GM12878 (cell line): ENCODE measurements around the gene CDK4. TPM values are rescaled to one million over a fixed set of nuclear protein-coding genes. Genes with fewer than 3 reads are reported as not detected.

Experiments used
- ATAC-seq: fragments of 200-7000 bp; cut with Tn5 transposase; 3 replicates; pipeline ENCODE4 v1.9.1; 2020; ENCODE audit warnings: mild to moderate bottlenecking, moderate library complexity
- BruUV-seq: library from RNA; stranded (reverse); fragments of 400-500 nt; replicated peaks from 2 replicates; lab custom pipeline; 2021; lab: Mats Ljungman, UMichigan
- CTCF ChIA-PET: fragments of 300-600 bp; sonication (Branson Sonifier 250); formaldehyde crosslinking; extraction: SDS; loops from one replicate; lab custom pipeline; 2021; ENCODE audit warnings: inconsistent platforms; lab: Yijun Ruan, JAX
- POLR2A ChIA-PET: fragments of 350-600 bp; formaldehyde crosslinking; extraction: SDS; loops from one replicate; lab custom pipeline; 2021; ENCODE audit warnings: inconsistent platforms; lab: Charles Lee
- RAD21 ChIA-PET: fragments of 300-600 bp; sonication (Branson Sonifier 250); formaldehyde crosslinking; loops from one replicate; lab custom pipeline; 2023; ENCODE audit warnings: antibody characterized with exemption; ENCODE audit not compliant: unreplicated experiment; lab: Charles Lee
- SMC1A ChIA-PET: fragments of 300-600 bp; sonication (Branson Sonifier 250); formaldehyde crosslinking; loops from one replicate; lab custom pipeline; 2023; ENCODE audit not compliant: unreplicated experiment, uncharacterized antibody; lab: Charles Lee
- DNase-seq: peaks from one replicate; pipeline ENCODE4 v3.0.0-alpha.2; 2011; ENCODE audit warnings: low read depth, low spot score
- FAIRE-seq: peaks from 3 replicates; lab custom pipeline; 2011; peaks lifted over from hg19 to GRCh38; lab: Jason Lieb, UNC
- H2AFZ ChIP-seq: 2 replicates; pipeline ENCODE4 v1.6.0; 2011; ENCODE audit warnings: low read depth, low read length, control low read depth; ENCODE audit not compliant: control insufficient read depth
- H3K27ac ChIP-seq: 2 replicates; pipeline ENCODE4 v1.5.1; 2011; ENCODE audit warnings: control low read depth; ENCODE audit not compliant: control insufficient read depth, insufficient read depth
- H3K27me3 ChIP-seq, 2 experiments: replicated peaks in 1 of 2; 2 replicates each; pipeline versions ENCODE4 v1.6.0 to v1.6.1; 2011; ENCODE audit warnings: low read length in 1 of 2; ENCODE audit not compliant: control insufficient read depth in 2 of 2, insufficient read depth in 2 of 2
- H3K36me3 ChIP-seq, 2 experiments: 2 replicates each; pipeline ENCODE4 v1.5.1; 2011; ENCODE audit warnings: low read length in 1 of 2; ENCODE audit not compliant: control insufficient read depth in 2 of 2, insufficient read depth in 2 of 2
- H3K4me1 ChIP-seq: 2 replicates; pipeline ENCODE4 v1.6.1; 2011; ENCODE audit warnings: mild to moderate bottlenecking, low read length, moderate library complexity, mixed read lengths; ENCODE audit not compliant: control insufficient read depth, insufficient read depth
- H3K4me2 ChIP-seq: 2 replicates; pipeline ENCODE4 v1.6.0; 2011; ENCODE audit warnings: control low read depth; ENCODE audit not compliant: control insufficient read depth, insufficient read depth
- H3K4me3 ChIP-seq: fragments of 200-600 bp; sonication (generic); 2 replicates; pipeline ENCODE4 v1.5.1; 2016
- H3K79me2 ChIP-seq: 2 replicates; pipeline ENCODE4 v1.6.0; 2011; ENCODE audit warnings: low read length; ENCODE audit not compliant: control insufficient read depth, insufficient read depth
- H3K9ac ChIP-seq: 2 replicates; pipeline ENCODE4 v1.8.0; 2011; ENCODE audit warnings: low read length, control low read depth, mixed read lengths; ENCODE audit not compliant: control insufficient read depth, insufficient read depth
- H3K9me3 ChIP-seq: replicated peaks from 3 replicates; pipeline ENCODE4 v1.5.1; 2011; ENCODE audit warnings: mild to moderate bottlenecking, low read length; ENCODE audit not compliant: control insufficient read depth, insufficient read depth
- H4K20me1 ChIP-seq: 2 replicates; pipeline ENCODE4 v1.6.0; 2011; ENCODE audit not compliant: control insufficient read depth, insufficient read depth
- ATF7 ChIP-seq: fragments of 450-650 bp; IDR thresholded peaks from 2 replicates; pipeline ENCODE4 v1.6.1; 2016; ENCODE audit warnings: low read depth, mild to moderate bottlenecking
- EP300 ChIP-seq, 2 experiments: fragments of 150-350 bp in 1 of 2; IDR thresholded peaks; 2 replicates each; pipeline ENCODE4 v1.6.1; 2011 to 2012; ENCODE audit warnings: low read depth in 2 of 2, low read length in 2 of 2, borderline replicate concordance in 1 of 2, improper control_type of control experiment in 1 of 2, inconsistent platforms in 1 of 2; ENCODE audit not compliant: control insufficient read depth in 1 of 2
- GABPA ChIP-seq: IDR thresholded peaks from 2 replicates; pipeline ENCODE4 v1.6.1; 2014; ENCODE audit warnings: antibody characterized with exemption, low read depth, mild to moderate bottlenecking, inconsistent platforms
- IKZF1 ChIP-seq: fragments of 450-650 bp; conservative IDR thresholded peaks from 2 replicates; pipeline ENCODE4 v1.6.1; 2017; ENCODE audit warnings: antibody characterized with exemption, mild to moderate bottlenecking
- JUND ChIP-seq: IDR thresholded peaks from 2 replicates; pipeline ENCODE4 v1.6.1; 2012; ENCODE audit warnings: low read depth, mild to moderate bottlenecking, low read length, improper control_type of control experiment, moderate library complexity
- NRF1 ChIP-seq: conservative IDR thresholded peaks from 2 replicates; pipeline ENCODE4 v1.6.1; 2011; ENCODE audit warnings: mild to moderate bottlenecking, low read depth, low read length, improper control_type of control experiment
- PAX5 ChIP-seq: IDR thresholded peaks from 2 replicates; pipeline ENCODE4 v1.6.1; 2011; ENCODE audit warnings: low read depth, low read length, borderline replicate concordance
- POLR2A ChIP-seq: IDR thresholded peaks from 2 replicates; pipeline ENCODE4 v1.6.1; 2011; ENCODE audit warnings: low read depth, mild to moderate bottlenecking, low read length
- SIX5 ChIP-seq: IDR thresholded peaks from 2 replicates; pipeline ENCODE4 v1.6.1; 2011; ENCODE audit warnings: mild to moderate bottlenecking, low read depth, low read length, moderate library complexity; ENCODE audit not compliant: severe bottlenecking
- SMARCA5 ChIP-seq: fragments of 450-650 bp; IDR thresholded peaks from 2 replicates; pipeline ENCODE4 v1.6.1; 2017; ENCODE audit warnings: mild to moderate bottlenecking
- SRF ChIP-seq, 2 experiments: IDR thresholded peaks; 2 replicates each; pipeline ENCODE4 v1.6.1; 2011; ENCODE audit warnings: low read depth in 2 of 2, low read length in 2 of 2, mild to moderate bottlenecking in 1 of 2, moderate library complexity in 1 of 2
- SUPT20H ChIP-seq: IDR thresholded peaks from 2 replicates; pipeline ENCODE4 v1.6.1; 2011; ENCODE audit warnings: low read depth, mild to moderate bottlenecking, low read length, moderate library complexity, borderline replicate concordance; ENCODE audit not compliant: control insufficient read depth
- TCF7 ChIP-seq: IDR thresholded peaks from 2 replicates; pipeline ENCODE4 v1.6.1; 2014; ENCODE audit warnings: antibody characterized with exemption, borderline replicate concordance
- YBX1 ChIP-seq: fragments of 450-650 bp; IDR thresholded peaks from 2 replicates; pipeline ENCODE4 v1.6.1; 2016; ENCODE audit warnings: antibody characterized with exemption
- WGBS: methylation state at CpG from one replicate; pipeline ENCODE4 v1.1.6; 2016; ENCODE audit warnings: low lambda C conversion rate; ENCODE audit not compliant: insufficient replicate concordance, insufficient coverage; ENCODE audit errors: missing lambda C conversion rate; 5-methylcytosine and 5-hydroxymethylcytosine counted together
- in situ Hi-C: fragments of 300-500 bp; cut with MboI; formaldehyde crosslinking; loops from 9 replicates; pipeline ENCODE4 v1.14.3; 2018; ENCODE audit warnings: mixed read lengths
- intact Hi-C: fragments of 100-400 bp; cut with micrococcal nuclease; formaldehyde crosslinking; loops from one replicate; pipeline ENCODE4 v1.14.2; 2022; ENCODE audit not compliant: unreplicated experiment
- polyA plus RNA-seq, 11 experiments: library from polyadenylated mRNA; depleted of rRNA in 4 of 11; unstranded in 6 of 11; stranded (reverse) in 5 of 11; fragments of >200 nt; fragmentation: Nextera tagmentation in 4 of 11; fragmentation: Illumina TruSeq in 1 of 11; extraction: Ambion mirVana in 4 of 11; extraction: Trizol in 1 of 11; gene quantifications; 1 replicate in 1 of 11; 2 replicates in 10 of 11; pipeline versions ENCODE4 v1.2.1 to v1.2.3, GENCODE V29; 2011 to 2016; ENCODE audit warnings: inconsistent platforms in 2 of 11, missing spikeins in 2 of 11, low read depth in 1 of 11
- total RNA-seq, 4 experiments: library from RNA; depleted of rRNA in 3 of 4; stranded (reverse); fragments of >200 nt in 3 of 4; fragmentation: Illumina TruSeq in 1 of 4; extraction: Trizol in 1 of 4; gene quantifications; 2 replicates each; pipeline versions ENCODE4 v1.2.1 to v1.2.3, GENCODE V29; 2013 to 2021
- TF ChIP-seq, protein P1 (sequence below): fragments of 450-650 bp; IDR thresholded peaks from 2 replicates; pipeline ENCODE4 v1.6.1; 2016; ENCODE audit warnings: mild to moderate bottlenecking
- TF ChIP-seq, protein P2 (sequence below): fragments of 450-650 bp; IDR thresholded peaks from 2 replicates; pipeline ENCODE4 v1.6.1; 2018; ENCODE audit warnings: borderline replicate concordance, mild to moderate bottlenecking; ENCODE audit not compliant: partially characterized antibody
- TF ChIP-seq, protein P3 (sequence below): fragments of 450-650 bp; IDR thresholded peaks from 2 replicates; pipeline ENCODE4 v1.6.1; 2017; ENCODE audit warnings: mild to moderate bottlenecking, moderate library complexity

CDK4 gene
- total and polyA plus RNA-seq, 10 of the 15 experiments (the other 5 are each of a cell fraction or from before 2014, with no cell fraction given): 26.1 to 385 (median 221) TPM

- no peak overlapping the region for H3K9ac ChIP-seq
- ChIA-PET CTCF (no interaction called here), RAD21 (interaction anchor here (0.5 kb wide), 1 partner anchor 466 kb away, joined by 4 read pairs; no protein-coding TSS in a partner anchor), SMC1A (no interaction called here), POLR2A (no interaction called here)
- H3K4me3 ChIP-seq: no peak overlapping the region
- no peaks in the 10 kb centered on the region for H3K9me3 ChIP-seq
- DNase-seq (no peak), ATAC-seq (no peak), FAIRE-seq (no peak)
- BruUV-seq: no TSS peak
- in situ Hi-C loops: no loop called here
- TF ChIP-seq GABPA (no peak), POLR2A (no peak), JUND (no peak), TCF7 (no peak), SRF (IDR thresholded peaks at IDR 0.05; ENCODE audit: low read depth in 2 of 2, low read length in 2 of 2) (no peak), IKZF1 (no peak), ATF7 (no peak), PAX5 (no peak), SUPT20H (no peak), EP300 (IDR thresholded peaks at IDR 0.05; ENCODE audit: borderline replicate concordance in 1 of 2, control insufficient read depth in 1 of 2, low read depth in 2 of 2, low read length in 2 of 2) (no peak), NRF1 (no peak), SIX5 (no peak), YBX1 (no peak), SMARCA5 (no peak)
- TF ChIP-seq, protein P1, sequence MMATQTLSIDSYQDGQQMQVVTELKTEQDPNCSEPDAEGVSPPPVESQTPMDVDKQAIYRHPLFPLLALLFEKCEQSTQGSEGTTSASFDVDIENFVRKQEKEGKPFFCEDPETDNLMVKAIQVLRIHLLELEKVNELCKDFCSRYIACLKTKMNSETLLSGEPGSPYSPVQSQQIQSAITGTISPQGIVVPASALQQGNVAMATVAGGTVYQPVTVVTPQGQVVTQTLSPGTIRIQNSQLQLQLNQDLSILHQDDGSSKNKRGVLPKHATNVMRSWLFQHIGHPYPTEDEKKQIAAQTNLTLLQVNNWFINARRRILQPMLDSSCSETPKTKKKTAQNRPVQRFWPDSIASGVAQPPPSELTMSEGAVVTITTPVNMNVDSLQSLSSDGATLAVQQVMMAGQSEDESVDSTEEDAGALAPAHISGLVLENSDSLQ: no peak
- TF ChIP-seq, protein P2, sequence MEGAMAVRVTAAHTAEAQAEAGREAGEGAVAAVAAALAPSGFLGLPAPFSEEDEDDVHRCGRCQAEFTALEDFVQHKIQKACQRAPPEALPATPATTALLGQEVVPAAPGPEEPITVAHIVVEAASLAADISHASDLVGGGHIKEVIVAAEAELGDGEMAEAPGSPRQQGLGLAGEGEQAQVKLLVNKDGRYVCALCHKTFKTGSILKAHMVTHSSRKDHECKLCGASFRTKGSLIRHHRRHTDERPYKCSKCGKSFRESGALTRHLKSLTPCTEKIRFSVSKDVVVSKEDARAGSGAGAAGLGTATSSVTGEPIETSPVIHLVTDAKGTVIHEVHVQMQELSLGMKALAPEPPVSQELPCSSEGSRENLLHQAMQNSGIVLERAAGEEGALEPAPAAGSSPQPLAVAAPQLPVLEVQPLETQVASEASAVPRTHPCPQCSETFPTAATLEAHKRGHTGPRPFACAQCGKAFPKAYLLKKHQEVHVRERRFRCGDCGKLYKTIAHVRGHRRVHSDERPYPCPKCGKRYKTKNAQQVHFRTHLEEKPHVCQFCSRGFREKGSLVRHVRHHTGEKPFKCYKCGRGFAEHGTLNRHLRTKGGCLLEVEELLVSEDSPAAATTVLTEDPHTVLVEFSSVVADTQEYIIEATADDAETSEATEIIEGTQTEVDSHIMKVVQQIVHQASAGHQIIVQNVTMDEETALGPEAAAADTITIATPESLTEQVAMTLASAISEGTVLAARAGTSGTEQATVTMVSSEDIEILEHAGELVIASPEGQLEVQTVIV: no peak
- TF ChIP-seq, protein P3, sequence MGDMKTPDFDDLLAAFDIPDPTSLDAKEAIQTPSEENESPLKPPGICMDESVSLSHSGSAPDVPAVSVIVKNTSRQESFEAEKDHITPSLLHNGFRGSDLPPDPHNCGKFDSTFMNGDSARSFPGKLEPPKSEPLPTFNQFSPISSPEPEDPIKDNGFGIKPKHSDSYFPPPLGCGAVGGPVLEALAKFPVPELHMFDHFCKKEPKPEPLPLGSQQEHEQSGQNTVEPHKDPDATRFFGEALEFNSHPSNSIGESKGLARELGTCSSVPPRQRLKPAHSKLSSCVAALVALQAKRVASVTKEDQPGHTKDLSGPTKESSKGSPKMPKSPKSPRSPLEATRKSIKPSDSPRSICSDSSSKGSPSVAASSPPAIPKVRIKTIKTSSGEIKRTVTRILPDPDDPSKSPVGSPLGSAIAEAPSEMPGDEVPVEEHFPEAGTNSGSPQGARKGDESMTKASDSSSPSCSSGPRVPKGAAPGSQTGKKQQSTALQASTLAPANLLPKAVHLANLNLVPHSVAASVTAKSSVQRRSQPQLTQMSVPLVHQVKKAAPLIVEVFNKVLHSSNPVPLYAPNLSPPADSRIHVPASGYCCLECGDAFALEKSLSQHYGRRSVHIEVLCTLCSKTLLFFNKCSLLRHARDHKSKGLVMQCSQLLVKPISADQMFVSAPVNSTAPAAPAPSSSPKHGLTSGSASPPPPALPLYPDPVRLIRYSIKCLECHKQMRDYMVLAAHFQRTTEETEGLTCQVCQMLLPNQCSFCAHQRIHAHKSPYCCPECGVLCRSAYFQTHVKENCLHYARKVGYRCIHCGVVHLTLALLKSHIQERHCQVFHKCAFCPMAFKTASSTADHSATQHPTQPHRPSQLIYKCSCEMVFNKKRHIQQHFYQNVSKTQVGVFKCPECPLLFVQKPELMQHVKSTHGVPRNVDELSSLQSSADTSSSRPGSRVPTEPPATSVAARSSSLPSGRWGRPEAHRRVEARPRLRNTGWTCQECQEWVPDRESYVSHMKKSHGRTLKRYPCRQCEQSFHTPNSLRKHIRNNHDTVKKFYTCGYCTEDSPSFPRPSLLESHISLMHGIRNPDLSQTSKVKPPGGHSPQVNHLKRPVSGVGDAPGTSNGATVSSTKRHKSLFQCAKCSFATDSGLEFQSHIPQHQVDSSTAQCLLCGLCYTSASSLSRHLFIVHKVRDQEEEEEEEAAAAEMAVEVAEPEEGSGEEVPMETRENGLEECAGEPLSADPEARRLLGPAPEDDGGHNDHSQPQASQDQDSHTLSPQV: no peak
- no peaks in the 10 kb centered on the region for H3K79me2 ChIP-seq
- WGBS: 96% methylated on average over 13 of the region's 13 CpGs
- H3K27me3 ChIP-seq: no peaks in the 10 kb centered on the region
- H2AFZ ChIP-seq: no peak overlapping the region
- H3K4me1 ChIP-seq: no peaks in the 10 kb centered on the region
- peaks cover 8 to 12% of the 10 kb centered on the region in 2 experiments for H3K36me3 ChIP-seq
- intact Hi-C loops: no loop called here
- H3K4me2 ChIP-seq: no peak overlapping the region
- H3K27ac ChIP-seq: no peak overlapping the region
- no peaks in the 10 kb centered on the region for H4K20me1 ChIP-seq
These were observed 21.6 kb downstream of the CDK4 start for GRCh38 chr12:57730336-57731067.
